ENCODE results near the gene DNAJB1.
"Not testable (repeated sequence)": the region's sequence is repeated elsewhere in the genome, so short reads cannot be mapped to it uniquely, and the experiment has no call there.

The DNAJB1 gene

DNA sequence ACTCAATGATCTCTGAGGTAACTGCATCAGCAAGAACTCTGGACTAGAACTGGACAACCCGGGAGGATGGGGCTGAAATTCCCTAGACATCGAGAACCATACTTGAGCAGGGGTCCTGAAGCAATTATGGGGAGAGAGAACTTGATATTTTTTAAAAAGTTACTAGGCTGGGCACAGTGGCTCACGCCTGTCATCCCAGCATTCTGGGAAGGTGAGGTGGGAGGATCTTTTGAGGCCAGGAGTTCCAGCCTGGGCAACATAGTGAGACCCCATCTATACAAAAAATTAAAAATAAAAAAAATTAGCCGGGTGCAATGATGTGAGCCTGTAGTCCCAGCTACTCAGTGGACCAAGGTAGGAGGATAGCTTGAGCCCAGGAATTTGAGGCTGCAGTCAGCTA is 2.3 kb upstream of the DNAJB1 start:
- DNase-seq: no peak

- DNase-seq: peak in 6 of 14 donors; percentile 13 to 77 (median 34)
Measured at GRCh38 chr19:14519860-14520407, 1.7 kb upstream of the DNAJB1 start.

DNA sequence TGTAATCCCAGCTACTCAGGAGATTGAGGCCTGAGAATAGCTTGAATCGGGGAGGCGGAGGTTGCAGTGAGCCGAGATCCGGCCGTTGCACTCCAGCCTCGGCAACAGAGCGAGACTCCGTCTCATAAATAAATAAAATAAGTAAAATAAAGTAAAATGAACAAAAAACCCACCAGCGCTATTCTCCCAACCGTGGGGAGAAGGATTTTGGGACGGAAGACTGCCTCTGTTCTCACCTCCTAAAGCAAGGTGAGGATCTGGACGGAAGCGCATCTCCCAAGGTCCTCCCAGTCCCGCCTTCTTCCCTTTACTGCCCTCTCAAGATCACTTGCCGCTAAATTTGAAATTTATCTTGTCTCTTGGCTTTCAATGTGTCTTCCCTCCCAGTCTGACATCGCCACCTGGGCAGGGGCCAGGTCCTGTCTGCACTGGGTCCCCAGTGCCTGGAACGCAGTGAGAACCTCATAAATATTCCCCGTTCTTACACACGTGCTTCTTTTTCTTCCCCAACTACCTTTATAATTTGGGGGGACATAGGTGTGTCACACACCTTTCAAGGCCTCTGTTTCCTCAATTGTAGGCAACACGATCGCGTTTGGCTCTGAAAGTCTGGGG is 1.2 kb upstream of the DNAJB1 start:
- DNase-seq: no peak

- DNase-seq: peak in 3 of 14 donors; percentile 49 to 71 (median 68)
Measured at GRCh38 chr19:14517446-14517839, 754 bp downstream of the DNAJB1 start.

GRCh38 chr19:14516746-14517438 is 1.3 kb downstream of the DNAJB1 start:
- peak in 9 of 14 donors; percentile 19 to 66 (median 46) for DNase-seq

DNA sequence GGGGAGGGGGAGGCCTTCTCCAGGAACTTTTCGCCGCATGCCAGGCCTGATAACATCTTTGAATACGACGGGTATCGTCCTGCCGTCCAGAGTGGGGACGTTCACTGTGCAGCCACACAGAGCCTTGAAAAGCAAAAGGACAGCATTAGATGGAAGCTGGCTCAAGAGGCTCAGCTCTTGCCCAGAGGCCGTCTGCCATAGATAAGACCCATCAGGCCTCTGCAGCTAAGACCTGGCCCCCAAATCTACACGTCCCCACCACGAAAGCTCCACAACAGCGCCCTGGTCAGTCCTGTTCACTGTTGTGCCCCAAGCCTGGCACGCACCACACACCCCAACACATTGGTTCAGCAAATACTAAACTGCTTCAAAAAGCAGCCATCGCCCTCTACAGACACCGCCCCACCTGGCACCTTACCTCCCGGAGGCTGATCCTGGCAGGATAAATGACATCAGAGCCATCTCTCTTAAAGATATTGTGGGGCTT is 2.1 kb downstream of the DNAJB1 start:
- DNase-seq: peak in 5 of 14 donors; percentile 30 to 71 (median 42)

- peak in 5 of 14 donors; percentile 12 to 67 (median 37) for DNase-seq
Measured at GRCh38 chr19:14515501-14516047, 2.6 kb downstream of the DNAJB1 start.

GRCh38 chr19:14514215-14514863 is 3.9 kb downstream of the DNAJB1 start:
- peak in 4 of 14 donors; percentile 24 to 57 (median 44) for DNase-seq

DNA sequence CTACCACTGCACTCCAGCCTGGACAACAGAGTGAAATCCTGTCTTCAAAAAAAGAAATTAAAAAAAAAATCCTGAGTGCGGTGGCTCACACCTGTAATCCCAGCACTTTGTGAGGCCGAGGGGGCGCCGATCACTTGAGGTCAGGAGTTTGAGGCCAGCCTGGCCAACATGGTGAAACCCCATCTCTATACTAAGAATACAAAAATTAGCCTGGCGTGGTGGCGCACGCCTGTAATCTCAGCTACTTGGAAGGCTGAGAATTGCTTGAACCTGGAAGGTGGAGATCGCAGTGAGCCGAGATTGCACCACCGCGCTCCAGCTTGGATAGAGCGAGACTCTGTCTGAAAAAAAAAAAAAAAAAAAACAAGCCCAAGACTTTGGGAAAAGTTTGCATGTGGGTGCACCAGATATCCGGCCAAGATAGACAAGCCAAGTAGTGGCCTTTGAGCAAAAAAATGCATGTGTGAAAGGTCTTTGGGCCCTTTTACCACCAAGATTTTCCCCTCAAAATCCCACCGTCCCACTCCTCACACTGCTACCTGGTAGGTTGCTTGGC is 5.7 kb downstream of the DNAJB1 start:
- no peak for DNase-seq

- DNase-seq: no peak
Measured at GRCh38 chr19:14511229-14511593, 7.0 kb downstream of the DNAJB1 start.

- no peak for DNase-seq
Measured at GRCh38 chr19:14510311-14511228, 7.6 kb downstream of the DNAJB1 start.

DNA sequence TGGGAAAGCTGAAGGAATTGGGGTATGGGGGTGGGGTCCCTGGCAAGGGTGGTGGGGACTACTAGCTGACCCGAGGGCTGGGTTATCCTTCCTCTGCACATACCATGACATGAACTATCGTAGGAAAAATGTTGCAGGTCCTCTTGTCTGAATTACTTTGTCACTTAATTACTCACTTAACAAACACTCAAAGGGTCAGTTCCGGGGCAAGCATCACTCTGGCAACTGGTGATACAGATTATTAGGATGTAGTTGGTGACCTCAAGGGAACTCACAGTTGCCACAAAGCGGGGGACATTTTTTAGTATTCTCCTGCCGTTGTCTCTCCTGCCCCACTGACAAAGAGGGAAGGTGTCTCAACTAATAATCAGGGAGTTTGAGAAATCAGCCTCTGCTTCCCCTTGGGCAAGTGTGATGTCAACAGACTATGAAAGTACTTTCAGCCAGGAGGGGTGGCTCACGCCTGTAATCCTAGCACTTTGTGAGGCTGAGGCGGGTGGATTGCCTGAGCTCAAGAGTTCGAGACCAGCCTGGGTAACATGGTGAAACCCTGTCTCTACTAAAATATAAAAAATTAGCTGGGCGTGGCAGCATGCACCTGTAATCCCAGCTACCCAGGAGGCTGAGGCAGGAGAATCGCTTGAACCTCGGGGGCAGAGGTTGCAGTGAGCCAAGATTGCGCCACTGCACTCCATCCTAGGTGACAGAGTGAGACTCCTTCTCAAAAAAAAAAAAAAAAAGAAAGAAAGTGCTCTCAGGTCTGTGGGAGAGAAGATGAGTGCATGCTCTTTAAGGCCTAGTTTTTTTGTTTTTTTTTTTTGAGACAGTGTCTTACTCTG is 10.3 kb downstream of the DNAJB1 start:
- no peak for DNase-seq

DNA sequence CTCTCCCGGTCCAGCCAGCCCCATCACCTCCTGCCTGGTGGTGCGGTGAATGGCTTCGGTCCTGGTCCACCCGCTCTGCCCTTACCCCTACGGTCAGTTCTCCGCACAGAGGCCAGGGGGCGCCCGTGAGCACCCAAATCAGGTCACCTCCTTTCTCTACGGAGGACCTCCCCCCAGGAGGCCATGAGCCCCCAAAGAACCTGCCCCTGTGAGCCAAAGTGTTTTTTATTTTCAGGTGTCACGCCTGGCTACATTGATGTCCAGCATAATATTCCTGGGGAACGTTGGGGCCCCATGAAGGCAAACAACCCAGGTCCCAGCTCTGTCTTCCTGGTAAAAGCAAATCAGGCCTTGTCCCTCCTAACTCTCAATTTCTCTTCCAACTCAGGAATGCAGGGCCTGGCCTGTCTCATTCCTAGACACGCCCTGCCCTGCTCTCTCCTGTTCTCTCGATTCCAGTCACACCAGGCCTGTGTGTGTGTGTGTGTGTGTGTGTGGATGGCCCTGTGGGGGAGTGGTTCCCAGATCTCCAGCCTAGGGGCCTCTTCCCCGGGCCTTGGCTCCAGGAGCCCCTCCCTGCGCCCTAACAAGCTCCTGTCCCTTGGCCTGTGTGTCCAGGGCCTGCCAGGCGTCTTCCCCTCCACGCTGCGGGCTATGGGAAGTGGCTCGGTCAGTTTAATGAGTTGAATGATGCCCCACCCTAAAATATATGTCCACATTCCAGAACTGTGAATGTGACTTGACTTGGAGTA is 12.5 kb downstream of the DNAJB1 start:
- DNase-seq: peak in 2 of 14 donors; percentile 16 to 19

- DNase-seq: not testable (repeated sequence)
Measured at GRCh38 chr19:14504575-14504974, 13.6 kb downstream of the DNAJB1 start.

DNA sequence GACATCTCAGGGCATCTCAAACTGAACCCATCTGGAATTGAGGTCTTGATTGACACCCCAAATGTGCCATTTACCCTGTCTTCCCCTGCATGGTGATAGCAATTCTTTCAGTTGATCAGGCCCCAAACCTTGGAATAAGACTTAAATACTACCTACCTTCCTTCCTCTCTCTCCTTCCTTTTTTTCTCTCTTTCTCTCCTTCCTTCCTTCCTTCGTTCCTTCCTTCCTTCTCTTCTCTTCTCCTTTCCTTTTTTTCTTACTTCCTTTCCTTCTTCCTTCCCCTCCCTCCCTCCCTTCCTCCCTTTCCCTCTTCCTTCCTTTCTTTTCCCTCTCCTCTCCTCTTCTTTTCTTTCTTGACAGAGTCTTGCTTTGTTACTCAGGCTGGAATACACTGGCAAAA is 14.9 kb downstream of the DNAJB1 start:
- DNase-seq: no peak

GRCh38 chr19:14502334-14503092 is 15.7 kb downstream of the DNAJB1 start:
- no peak for DNase-seq

GRCh38 chr19:14497228-14497921 is 20.8 kb downstream of the DNAJB1 start:
- DNase-seq: peak in 12 of 14 donors; percentile 15 to 81 (median 62)

DNA sequence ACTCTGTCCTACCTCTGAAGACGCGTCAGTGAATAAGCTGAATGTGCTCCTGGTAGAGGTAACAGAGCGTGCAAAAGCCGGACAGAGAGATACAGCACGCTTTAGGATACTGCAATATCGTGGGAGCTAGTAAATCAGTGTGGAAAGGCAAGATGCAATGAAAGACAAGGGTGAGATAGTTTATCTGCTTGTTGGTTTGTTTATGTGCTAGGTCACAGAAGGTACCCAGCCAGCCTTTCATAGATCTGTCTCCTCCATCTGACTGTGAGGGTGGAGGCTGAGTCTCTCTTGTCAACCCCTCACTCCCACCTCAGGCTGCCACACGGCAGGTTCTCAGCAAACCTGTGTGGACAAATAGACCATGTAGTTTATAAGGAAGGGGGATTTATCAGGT is 21.4 kb downstream of the DNAJB1 start:
- DNase-seq: peak in 5 of 14 donors; percentile 44 to 85 (median 65)

Data from C1 segment of cervical spinal cord (tissue), 14 donors.